Smooth muscle cell of the brain vasculature (primary cell): ENCODE data around the gene OR2AJ1.

Experiments used
- DNase-seq: peaks from one replicate; pipeline ENCODE4 v3.0.0-alpha.2; 2012; ENCODE audit warnings: low read depth, low spot score

Gene OR2AJ1

DNA sequence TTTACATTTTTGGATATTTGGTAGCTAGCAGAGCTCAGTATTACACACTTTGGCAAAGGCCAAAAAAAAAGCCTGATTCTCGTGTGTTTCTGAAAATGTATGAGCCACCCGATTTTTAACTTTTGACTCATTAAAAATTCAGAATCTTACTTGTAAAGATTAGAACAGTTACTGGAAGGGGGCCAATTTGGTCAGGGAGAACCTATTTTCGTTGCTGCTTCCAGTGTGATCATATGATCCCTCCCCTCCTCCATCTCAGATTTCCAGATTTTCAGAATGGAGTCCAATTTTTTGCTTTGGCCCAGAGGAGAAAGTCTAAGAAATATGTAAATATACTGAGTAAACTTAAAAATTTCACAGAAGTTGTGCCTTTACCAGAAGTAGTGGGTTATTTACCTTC is 37.1 kb downstream of the OR2AJ1 start:
- DNase-seq: no peak

DNA sequence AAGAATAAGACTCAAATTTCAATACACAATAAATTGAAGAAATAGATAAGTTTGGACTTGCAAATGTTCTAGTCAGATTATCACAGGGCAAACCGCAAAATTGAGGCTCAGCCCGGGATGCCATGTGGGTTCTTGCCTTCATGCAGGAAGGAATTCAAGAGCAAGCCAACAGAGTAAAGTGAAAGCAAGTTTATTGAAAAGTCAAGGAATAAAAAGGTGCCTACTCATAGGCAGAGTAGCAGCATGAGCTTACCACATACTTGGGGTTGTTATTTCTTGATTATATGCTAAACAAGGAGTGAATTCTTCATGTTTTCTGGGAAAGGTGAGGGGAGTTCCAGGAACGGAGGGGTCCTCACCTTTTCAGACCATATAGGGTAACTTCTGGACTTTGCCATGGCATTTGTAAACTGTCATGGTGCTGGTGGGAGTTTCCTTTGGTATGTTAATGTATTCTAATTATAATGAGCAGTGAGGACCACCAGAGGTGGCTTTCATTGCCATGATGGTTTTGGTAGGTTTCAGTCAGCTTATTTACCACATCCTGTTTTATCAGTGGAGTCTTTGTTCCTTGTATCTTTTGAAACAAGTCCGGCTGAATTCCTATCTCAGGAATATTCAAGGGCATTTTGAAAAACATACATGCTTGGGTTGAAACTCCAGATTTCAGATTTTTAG is 38.4 kb downstream of the OR2AJ1 start:
- no peak for DNase-seq

DNA sequence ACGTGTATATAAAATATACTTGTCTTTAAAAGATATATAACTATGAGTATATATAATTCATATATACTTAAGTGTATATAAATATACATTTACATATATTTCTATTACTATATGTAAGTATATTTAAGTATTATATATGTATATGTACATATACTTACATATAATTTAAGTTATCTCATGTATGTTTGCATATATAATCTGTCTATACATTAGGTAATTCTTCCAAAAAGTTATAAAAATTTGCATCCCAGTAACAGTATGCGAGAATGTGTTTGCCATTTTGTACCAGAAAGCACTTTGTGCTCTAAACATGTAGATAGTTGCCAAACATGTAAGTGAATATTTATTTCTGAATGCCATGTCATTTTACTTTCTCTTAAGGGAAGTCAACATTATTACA is 40.2 kb downstream of the OR2AJ1 start, which contains the start of gene OR2AK2:
TSS of gene OR2AK2 (plus strand) at position 301 of the 400 bp plus-strand sequence. CDS start 144 bp downstream, outside the sequence.
- no peak for DNase-seq

DNA sequence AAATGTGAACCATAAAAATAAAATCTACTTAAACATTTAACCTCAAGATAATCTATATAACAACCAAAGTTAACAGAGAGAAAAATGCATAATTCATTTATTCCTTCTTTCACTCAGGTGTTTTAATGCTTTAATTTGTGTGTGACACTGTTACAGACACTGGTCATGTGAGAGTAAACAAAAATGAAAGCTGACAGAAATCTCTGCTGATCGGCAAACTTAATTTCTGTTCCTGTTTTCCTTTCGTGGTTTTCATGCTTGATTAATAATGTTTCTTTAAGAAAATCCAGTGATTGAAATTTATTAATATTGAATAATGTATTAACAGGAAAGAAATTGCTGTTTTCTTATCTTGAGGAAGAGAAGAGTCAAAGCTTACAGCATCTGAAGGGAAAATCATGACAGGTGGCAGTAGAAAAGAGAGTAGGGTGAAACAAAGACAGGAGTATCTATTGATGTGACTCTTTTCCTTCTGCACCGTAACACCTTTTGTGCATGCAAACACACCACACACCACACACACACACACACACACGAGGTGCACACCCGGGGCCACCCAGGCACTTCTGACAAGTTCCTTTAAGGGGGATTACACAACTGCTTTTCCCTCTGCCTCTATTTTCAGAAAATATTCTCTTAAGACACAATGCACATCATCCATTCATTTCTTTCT is 42.0 kb downstream of the OR2AJ1 start:
- no peak for DNase-seq
